ENCODE measurements around the gene ZNF853. TPM values are rescaled to one million over a fixed set of nuclear protein-coding genes. Genes with fewer than 3 reads are reported as not detected.
"Not testable (repeated sequence)": the region's sequence is repeated elsewhere in the genome, so short reads cannot be mapped to it uniquely, and the experiment has no call there.

Gene ZNF853
- total RNA-seq, 2 donors from 2014 or later = 3.6 to 11.2 TPM

- H3K9me3 ChIP-seq = no peaks in the 10 kb centered on the region
- 18 to 28% methylated on average over 10 to 11 of the region's 11 CpGs for WGBS, 2 donors
Measured at GRCh38 chr7:6658618-6659345, 43.4 kb downstream of the ZNF853 start.

GRCh38 chr7:6670851-6671250 lies 55.4 kb downstream of the ZNF853 start:
- WGBS, 2 donors = no CpG with 5 or more reads among the region's 34 CpGs
- H3K4me3 ChIP-seq; H3K27ac ChIP-seq; DNase-seq; ATAC-seq; H3K36me3 ChIP-seq (replicated peaks in 1 of 2; ENCODE audit: insufficient read depth in 1 of 2, low read depth in 2 of 2); H3K4me1 ChIP-seq; H3K27me3 ChIP-seq; intact Hi-C loops (cut with DNase I): not testable (repeated sequence)
- H3K9me3 ChIP-seq = peaks cover 0 to 27% (median 9%) of the 10 kb centered on the region in 3 donors

More at GRCh38 chr7:6658618-6659345, 43.4 kb downstream of the ZNF853 start:
- H3K27ac ChIP-seq = no peak overlapping the region
- H3K27me3 ChIP-seq = no peaks in the 10 kb centered on the region
- ATAC-seq = peak; percentile 24
- no peak overlapping the region for H3K4me3 ChIP-seq
- peaks cover 0 to 2% of the 10 kb centered on the region in 2 donors for H3K36me3 ChIP-seq (replicated peaks in 1 of 2; ENCODE audit: insufficient read depth in 1 of 2, low read depth in 2 of 2)
- no peak for DNase-seq
- peaks cover 7% of the 10 kb centered on the region for H3K4me1 ChIP-seq
- TF ChIP-seq CTCF (IDR thresholded peaks at IDR 0.05) (no peak), POLR2A (IDR thresholded peaks at IDR 0.05) (no peak)
- intact Hi-C loops (cut with DNase I) = no loop called here

Other genes with a start within 250 kb of the ZNF853 start
- 100 to 1,000 TPM; 103 to 106 TPM for gene RAC1, start 241.1 kb upstream of the ZNF853 start, total RNA-seq
- gene DAGLB, start 167.7 kb upstream of the ZNF853 start, total RNA-seq = 10 to 100 TPM in 1 of 2 donors, 1 to 10 TPM in 1; 7.8 to 34.6 TPM
- gene KDELR2, start 131.5 kb upstream of the ZNF853 start, total RNA-seq = 10 to 100 TPM; 61.2 to 76.1 TPM
- 1 to 10 TPM; 1.0 to 1.6 TPM for gene GRID2IP, start 64.1 kb upstream of the ZNF853 start, total RNA-seq
- gene ZDHHC4, start 38.2 kb upstream of the ZNF853 start, total RNA-seq = 10 to 100 TPM; 19.1 to 35.5 TPM
- gene INTS15, start 25.6 kb upstream of the ZNF853 start, total RNA-seq = 10 to 100 TPM; 25.7 to 40.5 TPM
- gene ZNF316, start 21.7 kb downstream of the ZNF853 start, total RNA-seq = 10 to 100 TPM; 29.1 to 69.5 TPM
- gene ZNF12, start 91.3 kb downstream of the ZNF853 start, total RNA-seq = 10 to 100 TPM; 13.0 to 22.7 TPM
- gene RSPH10B2, start 138.5 kb downstream of the ZNF853 start, total RNA-seq = not detected
- gene CCZ1B, start 210.7 kb downstream of the ZNF853 start, total RNA-seq = 10 to 100 TPM in 1 of 2 donors, 1 to 10 TPM in 1; 8.0 to 50.4 TPM

All from body of pancreas (tissue), 4 donors.